Measurements from ENCODE around the gene TRAF3IP3. TPM values are rescaled to one million over a fixed set of nuclear protein-coding genes. Genes with fewer than 3 reads are reported as not detected.

Gene TRAF3IP3
- total RNA-seq, 1 experiment from 2014 or later, result not detected

- no peak for DNase-seq (ENCODE audit: low spot score)
Observed at GRCh38 chr1:209738270-209738669, 17.6 kb upstream of the TRAF3IP3 start.

GRCh38 chr1:209741193-209741592 lies 14.7 kb upstream of the TRAF3IP3 start:
- no peak for DNase-seq (ENCODE audit: low spot score)

GRCh38 chr1:209741889-209742288 lies 14.0 kb upstream of the TRAF3IP3 start:
- DNase-seq (ENCODE audit: low spot score), result no peak

GRCh38 chr1:209742409-209743144 lies 13.3 kb upstream of the TRAF3IP3 start:
- peak; percentile 42 for DNase-seq (ENCODE audit: low spot score)

GRCh38 chr1:209743145-209743482 lies 12.7 kb upstream of the TRAF3IP3 start:
- peak; percentile 72 for DNase-seq (ENCODE audit: low spot score)

GRCh38 chr1:209746451-209747165 lies 9.2 kb upstream of the TRAF3IP3 start:
- no peak for DNase-seq (ENCODE audit: low spot score)

GRCh38 chr1:209747580-209748262 lies 8.1 kb upstream of the TRAF3IP3 start:
- DNase-seq (ENCODE audit: low spot score), result peak; percentile 98

- no peak for DNase-seq (ENCODE audit: low spot score)
Observed at GRCh38 chr1:209748620-209749019, 7.2 kb upstream of the TRAF3IP3 start.

GRCh38 chr1:209749205-209749604 lies 6.6 kb upstream of the TRAF3IP3 start:
- DNase-seq (ENCODE audit: low spot score), result no peak

- no peak for DNase-seq (ENCODE audit: low spot score)
Observed at GRCh38 chr1:209749670-209750323, 6.1 kb upstream of the TRAF3IP3 start.

- DNase-seq (ENCODE audit: low spot score), result no peak
Observed at GRCh38 chr1:209751627-209752231, 4.1 kb upstream of the TRAF3IP3 start.

GRCh38 chr1:209752890-209753289 lies 3.0 kb upstream of the TRAF3IP3 start:
- DNase-seq (ENCODE audit: low spot score), result no peak

- DNase-seq (ENCODE audit: low spot score), result no peak
Observed at GRCh38 chr1:209755256-209755655, 597 bp upstream of the TRAF3IP3 start.

GRCh38 chr1:209756615-209757445 lies 977 bp downstream of the TRAF3IP3 start:
- no peak for DNase-seq (ENCODE audit: low spot score)

- no peak for DNase-seq (ENCODE audit: low spot score)
Observed at GRCh38 chr1:209758400-209758799, 2.5 kb downstream of the TRAF3IP3 start.

- DNase-seq (ENCODE audit: low spot score), result no peak
Observed at GRCh38 chr1:209759829-209760359, 4.0 kb downstream of the TRAF3IP3 start.

GRCh38 chr1:209761011-209761635 lies 5.3 kb downstream of the TRAF3IP3 start:
- DNase-seq (ENCODE audit: low spot score), result no peak

- DNase-seq (ENCODE audit: low spot score), result no peak
Observed at GRCh38 chr1:209766051-209766450, 10.2 kb downstream of the TRAF3IP3 start.

- DNase-seq (ENCODE audit: low spot score), result no peak
Observed at GRCh38 chr1:209767096-209767495, 11.2 kb downstream of the TRAF3IP3 start.

- DNase-seq (ENCODE audit: low spot score), result no peak
Observed at GRCh38 chr1:209767706-209768105, 11.9 kb downstream of the TRAF3IP3 start.
